CD4-positive, alpha-beta T cell (primary cell): ENCODE results near the gene PDCL3. TPM values are rescaled to one million over a fixed set of nuclear protein-coding genes. Genes with fewer than 3 reads are reported as not detected.

Experiments used
- ATAC-seq: fragments of 200-7000 bp; cut with Tn5 transposase; one replicate; pipeline ENCODE4 v1.10.0; 2022; ENCODE audit warnings: mild to moderate bottlenecking; ENCODE audit not compliant: poor library complexity
- CTCF ChIA-PET: fragments of 350-600 bp; sonication (Branson Sonifier 250); formaldehyde crosslinking; loops from one replicate; lab custom pipeline; 2021; ENCODE audit warnings: antibody characterized with exemption, inconsistent platforms; lab: Charles Lee
- POLR2A ChIA-PET: fragments of 350-600 bp; sonication (Branson Sonifier 250); formaldehyde crosslinking; loops from one replicate; lab custom pipeline; 2021; ENCODE audit warnings: antibody characterized with exemption, inconsistent platforms; lab: Charles Lee
- DNase-seq, 14 experiments: peaks; one replicate each; pipeline ENCODE4 v3.0.0-alpha.2; 2013 to 2020; ENCODE audit warnings: mixed read lengths in 2 of 14
- H3K27ac ChIP-seq, 2 donors: one replicate each; pipeline versions ENCODE4 v1.5.1 to v1.7.0; 2013; ENCODE audit warnings: low read length in 2 of 2, low read depth in 1 of 2, mild to moderate bottlenecking in 1 of 2
- H3K27me3 ChIP-seq, 2 experiments: 1 replicate in 1 of 2; 2 replicates in 1 of 2; pipeline versions ENCODE4 v1.6.1 to v1.7.0; 2013; ENCODE audit warnings: low read length in 2 of 2, control low read depth in 1 of 2, mild to moderate bottlenecking in 1 of 2, moderate library complexity in 1 of 2; ENCODE audit not compliant: insufficient read depth in 2 of 2, control insufficient read depth in 1 of 2
- H3K36me3 ChIP-seq: one replicate; pipeline ENCODE4 v1.6.1; 2013; ENCODE audit warnings: low read length, control low read depth; ENCODE audit not compliant: insufficient read depth
- H3K4me1 ChIP-seq: one replicate; pipeline ENCODE4 v1.6.1; 2013; ENCODE audit warnings: low read length, control low read depth; ENCODE audit not compliant: insufficient read depth
- H3K4me3 ChIP-seq: one replicate; pipeline ENCODE4 v1.5.1; 2013; ENCODE audit warnings: mild to moderate bottlenecking, low read length, moderate library complexity
- H3K9me3 ChIP-seq, 2 experiments: 1 replicate in 1 of 2; 2 replicates in 1 of 2; pipeline versions ENCODE4 v1.6.1 to v1.7.0; 2013; ENCODE audit warnings: low read length in 2 of 2, mild to moderate bottlenecking in 2 of 2, control low read depth in 1 of 2, moderate library complexity in 1 of 2; ENCODE audit not compliant: control insufficient read depth in 1 of 2, insufficient read depth in 1 of 2
- H3K27ac Mint-ChIP-seq: one replicate; pipeline ENCODE4 v1.8.0; 2020; ENCODE audit warnings: mixed read lengths
- H3K27me3 Mint-ChIP-seq: one replicate; pipeline ENCODE4 v1.8.0; 2021; ENCODE audit warnings: mixed read lengths
- H3K36me3 Mint-ChIP-seq: one replicate; pipeline ENCODE4 v1.8.0; 2021; ENCODE audit warnings: low read depth, mixed read lengths
- H3K4me1 Mint-ChIP-seq: one replicate; pipeline ENCODE4 v1.8.0; 2021; ENCODE audit warnings: low read depth, mixed read lengths
- H3K4me3 Mint-ChIP-seq: one replicate; pipeline ENCODE4 v1.8.0; 2020; ENCODE audit warnings: mild to moderate bottlenecking, mixed read lengths
- H3K9me3 Mint-ChIP-seq: one replicate; pipeline ENCODE4 v1.8.0; 2020; ENCODE audit warnings: mixed read lengths
- intact Hi-C, 2 experiments: fragments of 100-400 bp; cut with DNase I in 1 of 2; cut with micrococcal nuclease in 1 of 2; formaldehyde crosslinking; loops; one replicate each; pipeline versions ENCODE4 v1.15.1 to v1.9.0; 2023 to 2025; cut with DNase I, micrococcal nuclease
- total RNA-seq, 174 experiments: library from RNA in 2 of 174; stranded (reverse) in 2 of 174; gene quantifications; one replicate each; pipeline ENCODE4 v1.2.3 and lab custom pipeline; 2021 to 2026
- TF ChIP-seq, protein P1 (sequence below): fragments of 200-600 bp; IDR thresholded peaks from one replicate; pipeline ENCODE4 v1.8.0; 2022; ENCODE audit warnings: antibody characterized with exemption, mild to moderate bottlenecking

The PDCL3 gene
- total RNA-seq, 2 experiments from 2014 or later, result 31.7 to 34.6 TPM

- no peaks in the 10 kb centered on the region for H3K27me3 ChIP-seq
- H3K4me1 ChIP-seq, result peaks cover 15% of the 10 kb centered on the region
- CTCF ChIA-PET, result no interaction called here
- TF ChIP-seq, protein P1, sequence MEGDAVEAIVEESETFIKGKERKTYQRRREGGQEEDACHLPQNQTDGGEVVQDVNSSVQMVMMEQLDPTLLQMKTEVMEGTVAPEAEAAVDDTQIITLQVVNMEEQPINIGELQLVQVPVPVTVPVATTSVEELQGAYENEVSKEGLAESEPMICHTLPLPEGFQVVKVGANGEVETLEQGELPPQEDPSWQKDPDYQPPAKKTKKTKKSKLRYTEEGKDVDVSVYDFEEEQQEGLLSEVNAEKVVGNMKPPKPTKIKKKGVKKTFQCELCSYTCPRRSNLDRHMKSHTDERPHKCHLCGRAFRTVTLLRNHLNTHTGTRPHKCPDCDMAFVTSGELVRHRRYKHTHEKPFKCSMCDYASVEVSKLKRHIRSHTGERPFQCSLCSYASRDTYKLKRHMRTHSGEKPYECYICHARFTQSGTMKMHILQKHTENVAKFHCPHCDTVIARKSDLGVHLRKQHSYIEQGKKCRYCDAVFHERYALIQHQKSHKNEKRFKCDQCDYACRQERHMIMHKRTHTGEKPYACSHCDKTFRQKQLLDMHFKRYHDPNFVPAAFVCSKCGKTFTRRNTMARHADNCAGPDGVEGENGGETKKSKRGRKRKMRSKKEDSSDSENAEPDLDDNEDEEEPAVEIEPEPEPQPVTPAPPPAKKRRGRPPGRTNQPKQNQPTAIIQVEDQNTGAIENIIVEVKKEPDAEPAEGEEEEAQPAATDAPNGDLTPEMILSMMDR, result no peak
- H3K4me3 ChIP-seq, result no peak overlapping the region
- no peak overlapping the region for H3K4me3 Mint-ChIP-seq
- H3K27ac ChIP-seq, result no peak overlapping the region
- intact Hi-C loops, result no loop called here
- ATAC-seq, result no peak
- H3K36me3 Mint-ChIP-seq, result no peaks in the 10 kb centered on the region
- peaks cover 9 to 15% of the 10 kb centered on the region in 2 experiments for H3K9me3 ChIP-seq
- POLR2A ChIA-PET, result no interaction called here
- no peaks in the 10 kb centered on the region for H3K9me3 Mint-ChIP-seq
- H3K27ac Mint-ChIP-seq, result no peak overlapping the region
- H3K36me3 ChIP-seq, result no peaks in the 10 kb centered on the region
- H3K27me3 Mint-ChIP-seq, result no peaks in the 10 kb centered on the region
- no peak for DNase-seq
- H3K4me1 Mint-ChIP-seq, result peaks cover 17% of the 10 kb centered on the region
Observed at GRCh38 chr2:100624536-100624935, 61.7 kb downstream of the PDCL3 start.

GRCh38 chr2:100625717-100626116, 62.9 kb downstream of the PDCL3 start:
- intact Hi-C loops, result no loop called here
- ATAC-seq, result no peak
- Histone ChIP-seq H3K4me1 (peaks cover 21% of the 10 kb centered on the region), H3K9me3 (peaks cover 9 to 11% of the 10 kb centered on the region in 2 experiments), H3K27me3 (no peaks in the 10 kb centered on the region), H3K27ac (no peak overlapping the region), H3K36me3 (no peaks in the 10 kb centered on the region), H3K4me3 (no peak overlapping the region)
- DNase-seq, result no peak
- ChIA-PET CTCF (no interaction called here), POLR2A (no interaction called here)
- H3K4me1 Mint-ChIP-seq, result peaks cover 29% of the 10 kb centered on the region
- H3K36me3 Mint-ChIP-seq, result no peaks in the 10 kb centered on the region
- H3K4me3 Mint-ChIP-seq, result no peak overlapping the region
- H3K27ac Mint-ChIP-seq, result no peak overlapping the region
- no peaks in the 10 kb centered on the region for H3K9me3 Mint-ChIP-seq
- TF ChIP-seq, protein P1, result no peak
- H3K27me3 Mint-ChIP-seq, result no peaks in the 10 kb centered on the region

Other genes with a start within 250 kb of the PDCL3 start
- gene LONRF2, start 240.5 kb upstream of the PDCL3 start, total RNA-seq, result under 1 TPM; 0.06 to 0.08 TPM
- 1 to 10 TPM; 1.5 to 1.9 TPM for gene CHST10, start 145.3 kb upstream of the PDCL3 start, total RNA-seq
- not detected for gene NMS, start 92.5 kb upstream of the PDCL3 start, total RNA-seq